HEK293T (cell line): Measurements from ENCODE around the gene PKM.

Experiments used
- CTBP1 ChIP-seq: fragments of 450-650 bp; IDR thresholded peaks from 2 replicates; pipeline ENCODE4 v1.6.1; 2016; ENCODE audit warnings: borderline replicate concordance
- FOXK2 ChIP-seq: fragments of 450-650 bp; IDR thresholded peaks from 2 replicates; pipeline ENCODE4 v1.6.1; 2016; ENCODE audit warnings: mild to moderate bottlenecking
- HDGF ChIP-seq: fragments of 450-650 bp; IDR thresholded peaks from 2 replicates; pipeline ENCODE4 v1.6.1; 2017; ENCODE audit warnings: antibody characterized with exemption, borderline replicate concordance
- NFRKB ChIP-seq: fragments of 450-650 bp; IDR thresholded peaks from 2 replicates; pipeline ENCODE4 v1.6.1; 2016; ENCODE audit warnings: mild to moderate bottlenecking, moderate library complexity
- SP1 ChIP-seq: fragments of 450-650 bp; IDR thresholded peaks from 2 replicates; pipeline ENCODE4 v1.6.1; 2017
- SUZ12 ChIP-seq: fragments of 450-650 bp; IDR thresholded peaks from 2 replicates; pipeline ENCODE4 v1.6.1; 2016; ENCODE audit warnings: mild to moderate bottlenecking
- TARDBP ChIP-seq: fragments of 450-650 bp; IDR thresholded peaks from 2 replicates; pipeline ENCODE4 v1.6.1; 2016
- ZNF384 ChIP-seq: fragments of 450-650 bp; IDR thresholded peaks from 2 replicates; pipeline ENCODE4 v1.6.1; 2016

DNA sequence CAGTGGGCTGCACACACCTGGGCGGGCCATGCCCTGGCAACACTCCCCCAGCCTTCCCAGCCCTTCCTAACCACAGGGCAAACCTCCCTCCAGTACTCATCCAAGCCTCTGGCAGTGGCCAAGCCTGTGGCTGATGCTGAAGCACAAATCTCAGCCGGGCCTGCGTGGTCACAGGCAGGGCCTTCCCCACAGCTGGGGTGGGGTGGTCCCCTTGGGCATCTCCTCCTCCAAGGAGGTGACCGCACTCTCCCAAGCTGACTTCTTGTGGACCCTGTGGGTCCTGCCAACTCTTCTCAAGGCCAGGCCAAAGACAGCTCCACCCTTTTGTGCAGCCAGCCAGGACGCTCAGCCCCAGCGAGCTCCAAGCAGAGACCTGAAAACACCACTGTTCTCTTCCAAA is 54.8 kb downstream of the PKM start:
- TF ChIP-seq SUZ12 (no peak), HDGF (no peak), FOXK2 (no peak), NFRKB (no peak), SP1 (no peak), ZNF384 (no peak), TARDBP (no peak), CTBP1 (no peak)
